ENCODE measurements around the gene VEGFB.

VEGFB gene

DNA sequence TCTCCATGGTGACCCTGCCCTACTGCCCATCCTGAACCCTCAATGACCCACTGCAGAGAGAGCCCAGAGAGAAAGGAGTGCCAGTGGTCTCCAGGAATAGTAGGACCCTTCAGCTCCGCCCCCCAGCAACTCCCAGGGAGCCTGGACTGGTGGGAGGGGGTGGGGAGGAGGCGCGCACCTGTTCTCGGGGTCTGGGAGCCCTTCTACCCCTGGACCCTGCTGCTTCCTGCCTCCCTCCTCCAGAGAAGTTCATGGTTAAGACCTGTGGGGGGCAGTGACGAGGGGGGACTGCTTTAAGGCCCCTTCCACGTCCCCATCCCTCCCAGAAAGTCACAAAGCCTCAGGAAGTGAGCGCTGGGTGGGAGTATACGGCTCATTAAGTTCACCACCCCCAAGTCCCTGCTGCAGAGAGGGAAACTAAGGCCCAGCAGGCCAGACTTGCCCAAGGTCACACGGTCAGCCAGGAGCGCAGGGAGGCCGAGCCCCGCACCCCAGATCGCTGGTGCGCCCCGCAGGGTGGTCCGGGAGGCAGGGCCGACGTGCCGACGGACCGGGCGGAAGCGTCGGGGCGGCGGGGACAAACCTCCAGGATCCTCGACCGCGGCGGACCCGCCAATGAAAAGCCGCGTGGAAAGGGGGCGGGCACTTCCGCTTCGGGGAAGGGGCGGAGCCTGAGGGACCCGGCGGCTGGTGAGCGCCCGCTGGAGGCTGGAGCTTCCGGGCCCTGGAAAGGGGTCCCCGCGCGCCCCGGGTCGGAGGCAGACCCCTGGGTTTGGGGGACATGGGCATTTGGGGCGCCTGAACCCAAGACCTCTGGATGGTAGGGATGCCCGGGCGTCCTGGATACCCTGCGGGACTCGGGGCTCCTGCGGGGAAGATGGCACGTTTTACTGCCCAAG lies 8.5 kb upstream of the VEGFB start, which contains the start of the genes NUDT22 and TRPT1:
TSS of gene NUDT22 (plus strand) at position 667 of the 899 bp plus-strand sequence. CDS start 379 bp downstream, outside the sequence.
TSS of gene TRPT1 (minus strand) at position 579 of the 899 bp plus-strand sequence. CDS start at position 253, 326 bp downstream.
- peak within 1 kb of the TSS; percentile 51 for H3K9ac ChIP-seq (ENCODE audit: low read depth, low read length)
- no peaks in the 10 kb centered on the region for H3K9me3 ChIP-seq (ENCODE audit: control insufficient read depth, insufficient read depth, low read length)
- no peaks in the 10 kb centered on the region for H3K27me3 ChIP-seq (ENCODE audit: control insufficient read depth, insufficient read depth, low read length)
- H3K4me3 ChIP-seq (ENCODE audit: low read depth, low read length) = peak within 1 kb of the TSS; percentile 73
- peaks cover 27% of the 10 kb centered on the region for H3K36me3 ChIP-seq (ENCODE audit: control insufficient read depth, insufficient read depth, low read length)
- peak within 1 kb of the TSS; percentile 62 for H3K27ac ChIP-seq (ENCODE audit: low read depth, low read length)
- H3K4me1 ChIP-seq (ENCODE audit: control insufficient read depth, insufficient read depth, low read length) = peaks cover 8% of the 10 kb centered on the region; the same call in 1 of the 2 replicates

DNA sequence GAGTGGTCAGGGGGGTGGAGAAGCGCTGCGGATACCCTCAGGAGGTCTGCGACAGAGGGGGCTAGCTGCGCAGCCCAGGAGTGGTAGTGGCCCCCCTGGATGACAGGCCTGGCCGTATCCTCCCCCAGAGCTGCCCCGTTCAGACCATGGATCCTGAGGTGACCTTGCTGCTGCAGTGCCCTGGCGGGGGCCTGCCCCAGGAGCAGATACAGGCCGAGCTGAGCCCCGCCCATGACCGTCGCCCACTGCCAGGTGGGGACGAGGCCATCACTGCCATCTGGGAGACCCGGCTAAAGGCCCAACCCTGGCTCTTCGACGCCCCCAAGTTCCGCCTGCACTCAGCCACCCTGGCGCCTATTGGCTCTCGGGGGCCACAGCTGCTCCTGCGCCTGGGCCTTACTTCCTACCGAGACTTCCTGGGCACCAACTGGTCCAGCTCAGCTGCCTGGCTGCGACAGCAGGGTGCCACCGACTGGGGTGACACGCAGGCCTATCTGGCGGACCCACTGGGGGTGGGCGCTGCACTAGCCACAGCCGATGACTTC lies 7.8 kb upstream of the VEGFB start:
- H3K4me3 ChIP-seq (ENCODE audit: low read depth, low read length) = peak overlapping the region; percentile 73
- peaks cover 23% of the 10 kb centered on the region for H3K36me3 ChIP-seq (ENCODE audit: control insufficient read depth, insufficient read depth, low read length)
- H3K27ac ChIP-seq (ENCODE audit: low read depth, low read length) = peak overlapping the region; percentile 8
- H3K27me3 ChIP-seq (ENCODE audit: control insufficient read depth, insufficient read depth, low read length) = no peaks in the 10 kb centered on the region
- H3K9ac ChIP-seq (ENCODE audit: low read depth, low read length) = peak overlapping the region; percentile 51
- peaks cover 9% of the 10 kb centered on the region; the same call in 1 of the 2 replicates for H3K4me1 ChIP-seq (ENCODE audit: control insufficient read depth, insufficient read depth, low read length)
- no peaks in the 10 kb centered on the region for H3K9me3 ChIP-seq (ENCODE audit: control insufficient read depth, insufficient read depth, low read length)

DNA sequence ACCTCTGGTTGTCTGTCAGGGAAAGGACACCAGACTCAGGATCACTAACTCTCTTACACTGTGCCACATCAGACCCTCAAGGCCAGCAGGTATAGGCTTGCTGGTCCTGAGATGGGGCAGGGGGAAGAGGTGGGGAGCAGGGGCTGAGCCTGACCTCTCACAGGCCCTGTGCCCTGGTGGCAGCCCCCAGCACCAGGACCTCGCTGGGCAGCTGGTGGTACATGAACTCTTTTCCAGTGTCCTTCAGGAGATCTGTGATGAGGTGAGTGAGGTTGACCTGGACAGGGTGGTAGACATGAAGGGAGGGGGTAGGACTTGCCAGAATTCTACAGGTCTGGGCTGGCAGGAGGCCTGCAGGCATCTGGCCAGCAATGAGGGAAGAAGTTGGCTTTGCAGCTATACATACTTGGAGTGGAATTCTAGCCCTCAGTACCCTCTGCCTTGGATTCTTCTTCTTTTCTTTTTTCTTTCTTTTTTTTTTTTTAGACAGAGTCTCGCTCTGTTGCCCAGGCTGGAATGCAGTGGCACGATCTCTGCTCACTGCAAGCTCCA lies 6.9 kb upstream of the VEGFB start:
- Histone ChIP-seq H3K27ac (ENCODE audit: low read depth, low read length) (no peak overlapping the region), H3K27me3 (ENCODE audit: control insufficient read depth, insufficient read depth, low read length) (no peaks in the 10 kb centered on the region), H3K4me1 (ENCODE audit: control insufficient read depth, insufficient read depth, low read length) (peaks cover 12% of the 10 kb centered on the region; the same call in 1 of the 2 replicates), H3K9me3 (ENCODE audit: control insufficient read depth, insufficient read depth, low read length) (no peaks in the 10 kb centered on the region), H3K4me3 (ENCODE audit: low read depth, low read length) (no peak overlapping the region), H3K36me3 (ENCODE audit: control insufficient read depth, insufficient read depth, low read length) (peaks cover 21% of the 10 kb centered on the region), H3K9ac (ENCODE audit: low read depth, low read length) (no peak overlapping the region)

DNA sequence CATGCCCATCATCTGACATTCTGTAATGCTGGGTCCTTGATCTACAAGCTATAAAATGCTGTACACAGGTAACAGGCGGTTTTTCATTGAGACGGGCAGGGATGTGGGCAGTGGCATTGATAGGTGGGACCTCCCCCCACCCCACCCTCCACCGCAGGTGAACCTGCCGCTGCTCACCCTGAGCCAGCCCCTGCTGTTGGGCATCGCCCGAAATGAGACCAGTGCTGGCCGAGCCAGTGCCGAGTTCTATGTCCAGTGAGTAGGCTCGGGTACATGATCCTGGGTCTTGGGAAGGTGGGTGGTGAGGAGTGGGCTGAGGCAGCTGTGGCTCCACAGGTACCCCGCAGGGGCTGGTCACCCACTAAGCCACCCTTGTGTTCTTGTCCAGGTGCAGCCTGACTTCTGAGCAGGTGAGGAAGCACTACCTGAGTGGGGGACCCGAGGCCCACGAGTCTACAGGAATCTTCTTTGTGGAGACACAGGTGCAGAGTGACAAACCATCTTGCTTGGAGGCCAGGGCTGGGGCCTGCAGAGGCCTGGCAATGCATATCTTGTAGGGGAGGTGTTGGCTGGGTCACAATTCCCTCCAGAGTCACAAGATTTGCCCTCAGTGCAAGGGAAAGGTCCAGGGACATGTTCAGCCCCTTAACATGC lies 5.2 kb upstream of the VEGFB start:
- Histone ChIP-seq H3K4me1 (ENCODE audit: control insufficient read depth, insufficient read depth, low read length) (peaks cover 16% of the 10 kb centered on the region), H3K4me3 (ENCODE audit: low read depth, low read length) (no peak overlapping the region), H3K36me3 (ENCODE audit: control insufficient read depth, insufficient read depth, low read length) (peaks cover 5% of the 10 kb centered on the region), H3K27me3 (ENCODE audit: control insufficient read depth, insufficient read depth, low read length) (no peaks in the 10 kb centered on the region; the same call in 1 of the 2 replicates), H3K9me3 (ENCODE audit: control insufficient read depth, insufficient read depth, low read length) (no peaks in the 10 kb centered on the region), H3K27ac (ENCODE audit: low read depth, low read length) (no peak overlapping the region), H3K9ac (ENCODE audit: low read depth, low read length) (no peak overlapping the region)

DNA sequence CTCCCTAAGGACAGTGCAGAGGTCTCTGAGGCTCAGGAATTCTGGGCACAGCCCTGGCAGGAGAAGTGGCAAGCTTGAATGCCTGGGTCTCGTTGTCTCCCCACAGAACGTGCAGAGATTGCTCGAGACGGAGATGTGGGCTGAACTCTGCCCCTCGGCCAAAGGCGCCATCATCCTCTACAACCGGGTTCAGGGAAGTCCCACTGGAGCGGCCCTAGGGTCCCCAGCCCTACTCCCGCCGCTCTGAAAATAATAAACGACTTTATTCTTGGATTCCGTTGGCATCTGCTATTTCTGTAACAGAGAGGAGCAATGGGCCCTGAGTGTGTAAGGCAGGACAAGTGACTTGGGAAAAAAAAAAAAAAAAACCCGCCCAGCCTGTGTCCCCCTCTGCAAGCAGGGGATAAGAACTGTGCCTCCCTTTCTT lies 4.6 kb upstream of the VEGFB start:
- H3K4me3 ChIP-seq (ENCODE audit: low read depth, low read length) = peak overlapping the region; percentile 81
- no peak overlapping the region for H3K9ac ChIP-seq (ENCODE audit: low read depth, low read length)
- H3K36me3 ChIP-seq (ENCODE audit: control insufficient read depth, insufficient read depth, low read length) = no peaks in the 10 kb centered on the region
- H3K27ac ChIP-seq (ENCODE audit: low read depth, low read length) = peak overlapping the region; percentile 43
- no peaks in the 10 kb centered on the region; the same call in 1 of the 2 replicates for H3K27me3 ChIP-seq (ENCODE audit: control insufficient read depth, insufficient read depth, low read length)
- H3K9me3 ChIP-seq (ENCODE audit: control insufficient read depth, insufficient read depth, low read length) = no peaks in the 10 kb centered on the region
- peaks cover 16% of the 10 kb centered on the region for H3K4me1 ChIP-seq (ENCODE audit: control insufficient read depth, insufficient read depth, low read length)

DNA sequence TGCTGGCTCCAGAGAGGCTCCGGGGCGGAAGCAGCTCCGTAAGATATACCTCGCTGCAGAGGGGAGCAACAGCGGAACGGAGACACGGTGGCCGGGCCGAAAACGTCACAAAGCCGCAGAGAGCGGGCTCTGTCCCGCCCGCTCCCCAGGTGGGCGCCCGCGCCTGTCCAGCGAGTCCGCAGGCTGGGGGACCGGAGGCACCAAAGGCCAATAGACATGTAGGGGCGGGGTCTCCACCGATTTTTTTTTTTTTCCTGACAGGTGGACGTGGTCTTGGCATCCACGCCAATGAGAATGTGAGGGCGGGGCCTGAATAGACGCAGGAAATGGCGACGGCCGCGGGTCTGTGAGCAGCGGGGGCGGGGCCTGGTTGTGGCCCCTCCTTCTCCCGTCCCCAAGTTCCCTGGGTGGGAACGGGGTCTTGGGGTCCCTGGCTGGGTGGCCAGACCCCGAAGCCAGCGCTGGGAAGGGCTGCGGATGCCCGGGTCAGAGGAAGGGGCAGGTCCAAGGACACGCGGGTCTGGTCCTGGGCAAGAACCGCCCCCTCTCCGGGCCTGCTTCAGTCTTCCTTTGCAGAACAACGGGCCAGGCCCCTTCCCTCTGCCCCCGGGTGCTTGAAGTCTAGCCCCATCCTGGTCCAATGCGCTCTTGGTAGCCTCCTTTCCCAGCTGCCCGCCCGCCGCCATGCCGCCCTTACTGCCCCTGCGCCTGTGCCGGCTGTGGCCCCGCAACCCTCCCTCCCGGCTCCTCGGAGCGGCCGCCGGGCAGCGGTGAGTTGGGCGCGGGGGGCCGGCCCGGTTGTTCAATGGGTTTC lies 4.0 kb upstream of the VEGFB start, which contains the start of gene DNAJC4:
TSS of gene DNAJC4 (plus strand) at position 378 of the 814 bp plus-strand sequence. CDS start at position 685, 307 bp downstream.
- H3K4me1 ChIP-seq (ENCODE audit: control insufficient read depth, insufficient read depth, low read length) = peaks cover 16% of the 10 kb centered on the region
- peak within 1 kb of the TSS; percentile 80 for H3K27ac ChIP-seq (ENCODE audit: low read depth, low read length)
- peak within 1 kb of the TSS; percentile 81 for H3K4me3 ChIP-seq (ENCODE audit: low read depth, low read length)
- no peaks in the 10 kb centered on the region; the same call in 1 of the 2 replicates for H3K27me3 ChIP-seq (ENCODE audit: control insufficient read depth, insufficient read depth, low read length)
- no peaks in the 10 kb centered on the region for H3K9me3 ChIP-seq (ENCODE audit: control insufficient read depth, insufficient read depth, low read length)
- no peaks in the 10 kb centered on the region for H3K36me3 ChIP-seq (ENCODE audit: control insufficient read depth, insufficient read depth, low read length)
- H3K9ac ChIP-seq (ENCODE audit: low read depth, low read length) = peak within 1 kb of the TSS; percentile 46; the same call in 1 of the 2 replicates

DNA sequence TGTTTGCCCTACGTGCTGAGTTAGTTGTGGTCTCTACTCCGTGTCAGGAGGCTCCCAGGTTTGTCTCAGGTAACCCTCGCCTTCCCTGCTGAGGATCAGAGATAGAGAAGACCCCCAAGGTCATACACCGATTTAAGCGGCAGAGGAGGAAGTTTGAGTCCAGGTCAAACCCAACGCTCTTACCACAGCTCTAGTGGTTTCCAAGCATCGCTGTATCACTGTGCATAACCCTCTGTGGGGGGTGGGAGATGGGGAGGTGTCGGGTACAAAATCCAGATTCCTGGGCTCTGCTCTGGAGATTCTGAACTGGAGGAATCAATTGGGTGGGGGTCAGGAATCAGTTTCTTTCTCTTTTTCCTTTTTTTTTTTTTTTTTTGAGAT lies 3.4 kb upstream of the VEGFB start:
- Histone ChIP-seq H3K9ac (ENCODE audit: low read depth, low read length) (peak overlapping the region; percentile 46; the same call in 1 of the 2 replicates), H3K27ac (ENCODE audit: low read depth, low read length) (peak overlapping the region; percentile 80), H3K4me3 (ENCODE audit: low read depth, low read length) (peak overlapping the region; percentile 81), H3K36me3 (ENCODE audit: control insufficient read depth, insufficient read depth, low read length) (no peaks in the 10 kb centered on the region; the same call in 1 of the 2 replicates), H3K9me3 (ENCODE audit: control insufficient read depth, insufficient read depth, low read length) (no peaks in the 10 kb centered on the region), H3K27me3 (ENCODE audit: control insufficient read depth, insufficient read depth, low read length) (no peaks in the 10 kb centered on the region; the same call in 1 of the 2 replicates), H3K4me1 (ENCODE audit: control insufficient read depth, insufficient read depth, low read length) (peaks cover 16% of the 10 kb centered on the region)

DNA sequence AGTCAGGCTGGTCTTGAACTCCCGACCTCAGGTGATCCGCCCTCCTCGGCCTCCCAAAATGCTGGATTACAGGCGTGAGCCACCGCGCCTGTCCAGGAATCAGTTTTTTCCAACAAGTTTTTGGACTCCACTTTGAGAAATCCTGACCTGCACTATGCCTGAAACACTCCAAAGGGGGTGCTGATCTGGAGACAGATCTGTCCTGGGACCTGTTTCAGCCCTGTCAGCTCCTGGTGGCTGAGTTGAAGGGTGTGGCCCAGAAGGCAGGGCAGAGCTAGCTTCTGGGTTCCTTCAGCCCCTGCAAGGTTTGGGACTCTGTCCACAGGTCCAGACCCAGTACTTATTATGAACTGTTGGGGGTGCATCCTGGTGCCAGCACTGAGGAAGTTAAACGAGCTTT lies 2.8 kb upstream of the VEGFB start:
- Histone ChIP-seq H3K27me3 (ENCODE audit: control insufficient read depth, insufficient read depth, low read length) (no peaks in the 10 kb centered on the region; the same call in 1 of the 2 replicates), H3K4me1 (ENCODE audit: control insufficient read depth, insufficient read depth, low read length) (peaks cover 14% of the 10 kb centered on the region), H3K9me3 (ENCODE audit: control insufficient read depth, insufficient read depth, low read length) (no peaks in the 10 kb centered on the region), H3K36me3 (ENCODE audit: control insufficient read depth, insufficient read depth, low read length) (no peaks in the 10 kb centered on the region; the same call in 1 of the 2 replicates), H3K27ac (ENCODE audit: low read depth, low read length) (no peak overlapping the region), H3K4me3 (ENCODE audit: low read depth, low read length) (no peak overlapping the region), H3K9ac (ENCODE audit: low read depth, low read length) (no peak overlapping the region)

DNA sequence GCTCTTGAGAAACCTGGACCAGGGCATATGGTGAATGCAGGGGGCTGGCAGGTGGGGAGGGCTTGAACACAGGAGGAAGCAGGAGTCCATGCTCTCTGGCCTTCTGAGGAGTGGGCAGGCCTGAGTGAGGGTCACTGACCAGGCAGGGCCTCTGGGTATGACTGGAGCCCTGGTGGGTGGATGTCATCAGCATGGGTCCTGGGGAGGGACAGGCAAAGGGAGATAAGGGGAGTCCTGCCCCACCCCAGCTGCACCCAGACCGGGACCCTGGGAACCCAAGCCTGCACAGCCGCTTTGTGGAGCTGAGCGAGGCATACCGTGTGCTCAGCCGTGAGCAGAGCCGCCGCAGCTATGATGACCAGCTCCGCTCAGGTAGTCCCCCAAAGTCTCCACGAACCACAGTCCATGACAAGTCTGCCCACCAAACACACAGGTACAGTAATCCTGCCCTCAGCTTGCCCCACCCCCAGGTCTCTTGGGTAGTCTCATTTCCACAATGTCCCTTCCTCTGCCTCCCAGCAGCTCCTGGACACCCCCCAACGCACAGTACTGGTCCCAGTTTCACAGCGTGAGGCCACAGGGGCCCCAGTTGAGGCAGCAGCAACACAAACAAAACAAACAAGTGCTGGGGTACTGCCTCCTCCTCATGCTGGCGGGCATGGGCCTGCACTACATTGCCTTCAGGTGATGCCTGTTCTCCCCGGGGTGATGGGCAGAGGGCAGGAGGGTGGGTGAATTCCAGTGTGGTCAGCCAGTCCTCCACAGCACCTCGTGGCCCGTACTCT lies 2.0 kb upstream of the VEGFB start:
- Histone ChIP-seq H3K36me3 (ENCODE audit: control insufficient read depth, insufficient read depth, low read length) (peaks cover 3% of the 10 kb centered on the region), H3K9ac (ENCODE audit: low read depth, low read length) (no peak overlapping the region), H3K4me3 (ENCODE audit: low read depth, low read length) (no peak overlapping the region), H3K9me3 (ENCODE audit: control insufficient read depth, insufficient read depth, low read length) (no peaks in the 10 kb centered on the region), H3K4me1 (ENCODE audit: control insufficient read depth, insufficient read depth, low read length) (peaks cover 8% of the 10 kb centered on the region), H3K27ac (ENCODE audit: low read depth, low read length) (no peak overlapping the region), H3K27me3 (ENCODE audit: control insufficient read depth, insufficient read depth, low read length) (no peaks in the 10 kb centered on the region; the same call in 1 of the 2 replicates)

All from HUES48 (cell line).